IMR-90 (cell line): ENCODE data around the gene IQUB. TPM values are rescaled to one million over a fixed set of nuclear protein-coding genes. Genes with fewer than 3 reads are reported as not detected.

Experiments
- ATAC-seq: fragments of 200-7000 bp; cut with Tn5 transposase; 2 replicates; pipeline ENCODE4 v1.9.1; 2020; ENCODE audit warnings: low read depth, mild to moderate bottlenecking, moderate library complexity
- BruUV-seq: library from RNA; stranded (reverse); fragments of 400-500 nt; replicated peaks from 2 replicates; lab custom pipeline; 2021; lab: Mats Ljungman, UMichigan
- CTCF ChIA-PET: fragments of 300-600 bp; formaldehyde crosslinking; extraction: SDS; loops from one replicate; lab custom pipeline; 2021; ENCODE audit warnings: antibody characterized with exemption; lab: Yijun Ruan, JAX
- POLR2A ChIA-PET: fragments of 300-600 bp; sonication (Branson Sonifier 250); formaldehyde crosslinking; loops from one replicate; lab custom pipeline; 2022; ENCODE audit warnings: antibody characterized with exemption; ENCODE audit not compliant: unreplicated experiment; lab: Charles Lee
- DNase-seq: peaks from one replicate; pipeline ENCODE4 v3.0.0; 2013
- H2AFZ ChIP-seq: replicated peaks from 2 replicates; pipeline ENCODE3; 2013; ENCODE audit warnings: low read length, mild to moderate bottlenecking; ENCODE audit not compliant: poor library complexity
- H2AK5ac ChIP-seq: 2 replicates; pipeline ENCODE4 v1.6.1; 2013; ENCODE audit warnings: low read depth, low read length, inconsistent platforms
- H2AK9ac ChIP-seq: replicated peaks from 2 replicates; pipeline ENCODE3; 2013; ENCODE audit warnings: mild to moderate bottlenecking, low read depth, low read length, moderate library complexity; ENCODE audit not compliant: poor library complexity
- H2BK120ac ChIP-seq: 2 replicates; pipeline ENCODE4 v1.6.1; 2013; ENCODE audit warnings: low read depth, low read length, inconsistent platforms
- H2BK15ac ChIP-seq: 3 replicates; pipeline ENCODE4 v1.6.1; 2013; ENCODE audit warnings: low read depth, low read length, inconsistent platforms
- H2BK20ac ChIP-seq: 2 replicates; pipeline ENCODE4 v1.6.1; 2013; ENCODE audit warnings: low read depth, mild to moderate bottlenecking, inconsistent platforms, low read length, moderate library complexity
- H2BK5ac ChIP-seq: 2 replicates; pipeline ENCODE4 v1.6.1; 2013; ENCODE audit warnings: mild to moderate bottlenecking, low read depth, low read length, inconsistent platforms; ENCODE audit not compliant: poor library complexity, severe bottlenecking
- H3K14ac ChIP-seq: replicated peaks from 2 replicates; pipeline ENCODE4 v1.6.1; 2013; ENCODE audit warnings: low read depth, low read length, inconsistent platforms
- H3K18ac ChIP-seq: 2 replicates; pipeline ENCODE4 v1.6.1; 2013; ENCODE audit warnings: low read depth, low read length, control low read depth
- H3K23ac ChIP-seq: 2 replicates; pipeline ENCODE4 v1.6.1; 2013; ENCODE audit warnings: low read depth, low read length, inconsistent platforms
- H3K27ac ChIP-seq: 2 replicates; pipeline ENCODE4 v1.5.1; 2013; ENCODE audit warnings: mild to moderate bottlenecking, control low read depth, low read length; ENCODE audit not compliant: insufficient read depth
- H3K27me3 ChIP-seq: 2 replicates; pipeline ENCODE4 v1.6.1; 2013; ENCODE audit warnings: low read length; ENCODE audit not compliant: control insufficient read depth, insufficient read depth
- H3K36me3 ChIP-seq: 2 replicates; pipeline ENCODE4 v1.6.1; 2013; ENCODE audit warnings: low read length, mixed read lengths; ENCODE audit not compliant: control insufficient read depth, insufficient read depth
- H3K4ac ChIP-seq: 2 replicates; pipeline ENCODE4 v1.6.1; 2013; ENCODE audit warnings: low read depth, low read length, inconsistent platforms
- H3K4me1 ChIP-seq: 2 replicates; pipeline ENCODE4 v1.6.1; 2013; ENCODE audit warnings: low read length, mixed read lengths; ENCODE audit not compliant: control insufficient read depth, insufficient read depth
- H3K4me2 ChIP-seq: 2 replicates; pipeline ENCODE4 v1.6.1; 2013; ENCODE audit warnings: low read depth, mild to moderate bottlenecking, control low read depth, low read length, moderate library complexity
- H3K4me3 ChIP-seq: 2 replicates; pipeline ENCODE4 v1.5.1; 2013; ENCODE audit warnings: low read depth, mild to moderate bottlenecking, control low read depth, low read length, moderate library complexity; ENCODE audit not compliant: insufficient read depth
- H3K56ac ChIP-seq: 2 replicates; pipeline ENCODE4 v1.6.1; 2013; ENCODE audit warnings: low read length, inconsistent platforms; ENCODE audit not compliant: insufficient read depth; ENCODE audit errors: extremely low read depth
- H3K79me1 ChIP-seq, 2 experiments: 2 replicates each; pipeline ENCODE4 v1.6.1; 2013; ENCODE audit warnings: low read length in 2 of 2, inconsistent platforms in 1 of 2, low read depth in 1 of 2
- H3K9ac ChIP-seq: 2 replicates; pipeline ENCODE4 v1.6.1; 2013; ENCODE audit warnings: low read depth, low read length, control low read depth
- H3K9me1 ChIP-seq: 2 replicates; pipeline ENCODE4 v1.6.1; 2013; ENCODE audit warnings: low read length, inconsistent platforms; ENCODE audit not compliant: insufficient read depth
- H3K9me3 ChIP-seq: 2 replicates; pipeline ENCODE4 v1.6.1; 2013; ENCODE audit warnings: low read length; ENCODE audit not compliant: control insufficient read depth, insufficient read depth
- H4K20me1 ChIP-seq: 2 replicates; pipeline ENCODE4 v1.6.1; 2013; ENCODE audit warnings: low read length, inconsistent platforms; ENCODE audit not compliant: insufficient read depth
- H4K5ac ChIP-seq: 2 replicates; pipeline ENCODE4 v1.6.1; 2013; ENCODE audit warnings: mild to moderate bottlenecking, low read depth, low read length, control low read depth
- H4K8ac ChIP-seq, 2 experiments: 2 replicates each; pipeline ENCODE4 v1.6.1; 2013; ENCODE audit warnings: low read depth in 2 of 2, low read length in 2 of 2, control low read depth in 1 of 2, inconsistent platforms in 1 of 2
- H4K91ac ChIP-seq: 2 replicates; pipeline ENCODE4 v1.6.1; 2013; ENCODE audit warnings: low read depth, low read length, inconsistent platforms; ENCODE audit not compliant: insufficient read depth
- CEBPB ChIP-seq: IDR thresholded peaks from 2 replicates; pipeline ENCODE4 v1.6.1; 2012; ENCODE audit warnings: low read depth, low read length, improper control_type of control experiment
- CHD1 ChIP-seq: IDR thresholded peaks from 2 replicates; pipeline ENCODE4 v1.6.1; 2012; ENCODE audit warnings: low read depth, low read length, improper control_type of control experiment
- CTCF ChIP-seq: conservative IDR thresholded peaks from 2 replicates; pipeline ENCODE4 v1.5.1; 2012; ENCODE audit warnings: mild to moderate bottlenecking, low read depth, low read length, improper control_type of control experiment
- ELK1 ChIP-seq: fragments of 150-350 bp; IDR thresholded peaks from 2 replicates; pipeline ENCODE4 v1.6.1; 2016; ENCODE audit warnings: low read depth, mild to moderate bottlenecking, low read length, moderate library complexity, borderline replicate concordance
- FOS ChIP-seq: fragments of 150-350 bp; IDR thresholded peaks from 2 replicates; pipeline ENCODE4 v1.6.1; 2016; ENCODE audit warnings: low read depth, low read length
- MAFK ChIP-seq: IDR thresholded peaks from 2 replicates; pipeline ENCODE4 v1.6.1; 2012; ENCODE audit warnings: low read depth, low read length, improper control_type of control experiment
- MAZ ChIP-seq: IDR thresholded peaks from 2 replicates; pipeline ENCODE4 v1.6.1; 2012; ENCODE audit warnings: low read depth, mild to moderate bottlenecking, low read length, improper control_type of control experiment, moderate library complexity, borderline replicate concordance
- MXI1 ChIP-seq: IDR thresholded peaks from 2 replicates; pipeline ENCODE4 v1.6.1; 2012; ENCODE audit warnings: low read depth, mild to moderate bottlenecking, low read length, moderate library complexity, borderline replicate concordance
- NFE2L2 ChIP-seq: fragments of 150-350 bp; IDR thresholded peaks from 2 replicates; pipeline ENCODE4 v1.6.1; 2016; ENCODE audit warnings: low read depth, mild to moderate bottlenecking, low read length
- POLR2A ChIP-seq: IDR thresholded peaks from 2 replicates; pipeline ENCODE4 v1.6.1; 2012; ENCODE audit warnings: mild to moderate bottlenecking, low read depth, low read length
- RAD21 ChIP-seq: IDR thresholded peaks from 2 replicates; pipeline ENCODE4 v1.6.1; 2012; ENCODE audit warnings: low read length, improper control_type of control experiment
- RFX5 ChIP-seq: IDR thresholded peaks from 2 replicates; pipeline ENCODE4 v1.8.0; 2012; ENCODE audit warnings: low read depth, mild to moderate bottlenecking, low read length, moderate library complexity
- SMC3 ChIP-seq: fragments of 150-350 bp; IDR thresholded peaks from 2 replicates; pipeline ENCODE4 v1.6.1; 2016; ENCODE audit warnings: low read depth, mild to moderate bottlenecking, antibody characterized with exemption, low read length, moderate library complexity
- WGBS, 2 experiments: methylation state at CpG; one replicate each; pipeline versions ENCODE4 v1.1.5 to v1.1.7; 2013; ENCODE audit warnings: missing lambda C conversion rate in 2 of 2; ENCODE audit not compliant: insufficient read length in 1 of 2; ENCODE audit errors: extremely low coverage in 2 of 2; 5-methylcytosine and 5-hydroxymethylcytosine counted together
- dilution Hi-C: fragments of 300-500 bp; cut with HindIII; formaldehyde crosslinking; loops from one replicate; pipeline ENCODE4 v1.14.3; 2018; ENCODE audit warnings: low sequenced_read_pairs; ENCODE audit not compliant: unreplicated experiment
- in situ Hi-C: fragments of 300-500 bp; cut with MboI; formaldehyde crosslinking; loops from 3 replicates; pipeline ENCODE4 v1.14.3; 2019; ENCODE audit warnings: low sequenced_read_pairs, inconsistent platforms, mixed read lengths
- intact Hi-C: fragments of 100-400 bp; cut with micrococcal nuclease; formaldehyde crosslinking; loops from 2 replicates; pipeline ENCODE4 v1.10.0; 2022
- polyA plus RNA-seq, 3 experiments: library from polyadenylated mRNA; depleted of rRNA; stranded (reverse); fragments of >200 nt; gene quantifications; 2 replicates each; pipeline ENCODE4 v1.2.3, GENCODE V29; 2012; ENCODE audit warnings: low replicate concordance in 1 of 3
- total RNA-seq: library from RNA; depleted of rRNA; stranded (reverse); fragments of >200 nt; gene quantifications from 2 replicates; pipeline ENCODE4 v1.2.3, GENCODE V29; 2012

Gene IQUB
- total and polyA plus RNA-seq, 2 of the 4 experiments (the other 2 are of a cell fraction), result 0.05 to 0.18 TPM

- Histone ChIP-seq H3K14ac (no peak overlapping the region), H3K4me1 (no peaks in the 10 kb centered on the region), H2AK5ac (no peak overlapping the region), H2BK120ac (no peak overlapping the region), H2BK20ac (no peak overlapping the region), H3K9me1 (no peaks in the 10 kb centered on the region), H3K27me3 (no peaks in the 10 kb centered on the region), H4K8ac (no peak overlapping the region), H3K4me3 (no peak overlapping the region), H2AK9ac (no peak overlapping the region), H3K36me3 (no peaks in the 10 kb centered on the region), H3K79me1 (no peaks in the 10 kb centered on the region), H3K9ac (no peak overlapping the region), H3K4me2 (no peak overlapping the region), H2BK5ac (no peak overlapping the region), H3K9me3 (no peaks in the 10 kb centered on the region), H4K5ac (no peak overlapping the region), H3K18ac (no peak overlapping the region), H2BK15ac (no peak overlapping the region), H3K4ac (no peak overlapping the region), H3K56ac (no peak overlapping the region), H2AFZ (no peak overlapping the region), H3K27ac (no peak overlapping the region), H3K23ac (no peak overlapping the region), H4K91ac (no peak overlapping the region), H4K20me1 (no peaks in the 10 kb centered on the region)
- ATAC-seq, result no peak
- no TSS peak for BruUV-seq
- DNase-seq, result no peak
- TF ChIP-seq FOS (no peak), ELK1 (no peak), CTCF (no peak), SMC3 (no peak), MAZ (no peak), CEBPB (no peak), RFX5 (no peak), CHD1 (no peak), MAFK (no peak), NFE2L2 (no peak), MXI1 (no peak), RAD21 (no peak), POLR2A (no peak)
- dilution Hi-C loops (no loop called here), in situ Hi-C loops (no loop called here), intact Hi-C loops (loop anchor here (5.0 to 10.0 kb wide), 3 partner anchors 142 to 380 kb away; no protein-coding TSS in a partner anchor)
- ChIA-PET CTCF (no interaction called here), POLR2A (no interaction called here)
- WGBS, 2 experiments, result no CpG with 5 or more reads among the region's 3 CpGs
Measured at GRCh38 chr7:123492485-123492884, 41.9 kb downstream of the IQUB start.
